IMR-90 (cell line): Measurements from ENCODE around the gene TRA2A. TPM values are rescaled to one million over a fixed set of nuclear protein-coding genes. Genes with fewer than 3 reads are reported as not detected.

ENCODE experiments used
- ATAC-seq: fragments of 200-7000 bp; cut with Tn5 transposase; 2 replicates; pipeline ENCODE4 v1.9.1; 2020; ENCODE audit warnings: low read depth, mild to moderate bottlenecking, moderate library complexity
- BruUV-seq: library from RNA; stranded (reverse); fragments of 400-500 nt; replicated peaks from 2 replicates; lab custom pipeline; 2021; lab: Mats Ljungman, UMichigan
- CTCF ChIA-PET: fragments of 300-600 bp; formaldehyde crosslinking; extraction: SDS; loops from one replicate; lab custom pipeline; 2021; ENCODE audit warnings: antibody characterized with exemption; lab: Yijun Ruan, JAX
- POLR2A ChIA-PET: fragments of 300-600 bp; sonication (Branson Sonifier 250); formaldehyde crosslinking; loops from one replicate; lab custom pipeline; 2022; ENCODE audit warnings: antibody characterized with exemption; ENCODE audit not compliant: unreplicated experiment; lab: Charles Lee
- DNase-seq: peaks from one replicate; pipeline ENCODE4 v3.0.0; 2013
- H2AFZ ChIP-seq: replicated peaks from 2 replicates; pipeline ENCODE3; 2013; ENCODE audit warnings: low read length, mild to moderate bottlenecking; ENCODE audit not compliant: poor library complexity
- H2AK5ac ChIP-seq: 2 replicates; pipeline ENCODE4 v1.6.1; 2013; ENCODE audit warnings: low read depth, low read length, inconsistent platforms
- H2AK9ac ChIP-seq: replicated peaks from 2 replicates; pipeline ENCODE3; 2013; ENCODE audit warnings: mild to moderate bottlenecking, low read depth, low read length, moderate library complexity; ENCODE audit not compliant: poor library complexity
- H2BK120ac ChIP-seq: 2 replicates; pipeline ENCODE4 v1.6.1; 2013; ENCODE audit warnings: low read depth, low read length, inconsistent platforms
- H2BK15ac ChIP-seq: 3 replicates; pipeline ENCODE4 v1.6.1; 2013; ENCODE audit warnings: low read depth, low read length, inconsistent platforms
- H2BK20ac ChIP-seq: 2 replicates; pipeline ENCODE4 v1.6.1; 2013; ENCODE audit warnings: low read depth, mild to moderate bottlenecking, inconsistent platforms, low read length, moderate library complexity
- H2BK5ac ChIP-seq: 2 replicates; pipeline ENCODE4 v1.6.1; 2013; ENCODE audit warnings: mild to moderate bottlenecking, low read depth, low read length, inconsistent platforms; ENCODE audit not compliant: poor library complexity, severe bottlenecking
- H3K14ac ChIP-seq: replicated peaks from 2 replicates; pipeline ENCODE4 v1.6.1; 2013; ENCODE audit warnings: low read depth, low read length, inconsistent platforms
- H3K18ac ChIP-seq: 2 replicates; pipeline ENCODE4 v1.6.1; 2013; ENCODE audit warnings: low read depth, low read length, control low read depth
- H3K23ac ChIP-seq: 2 replicates; pipeline ENCODE4 v1.6.1; 2013; ENCODE audit warnings: low read depth, low read length, inconsistent platforms
- H3K27ac ChIP-seq: 2 replicates; pipeline ENCODE4 v1.5.1; 2013; ENCODE audit warnings: mild to moderate bottlenecking, control low read depth, low read length; ENCODE audit not compliant: insufficient read depth
- H3K27me3 ChIP-seq: 2 replicates; pipeline ENCODE4 v1.6.1; 2013; ENCODE audit warnings: low read length; ENCODE audit not compliant: control insufficient read depth, insufficient read depth
- H3K36me3 ChIP-seq: 2 replicates; pipeline ENCODE4 v1.6.1; 2013; ENCODE audit warnings: low read length, mixed read lengths; ENCODE audit not compliant: control insufficient read depth, insufficient read depth
- H3K4ac ChIP-seq: 2 replicates; pipeline ENCODE4 v1.6.1; 2013; ENCODE audit warnings: low read depth, low read length, inconsistent platforms
- H3K4me1 ChIP-seq: 2 replicates; pipeline ENCODE4 v1.6.1; 2013; ENCODE audit warnings: low read length, mixed read lengths; ENCODE audit not compliant: control insufficient read depth, insufficient read depth
- H3K4me2 ChIP-seq: 2 replicates; pipeline ENCODE4 v1.6.1; 2013; ENCODE audit warnings: low read depth, mild to moderate bottlenecking, control low read depth, low read length, moderate library complexity
- H3K4me3 ChIP-seq: 2 replicates; pipeline ENCODE4 v1.5.1; 2013; ENCODE audit warnings: low read depth, mild to moderate bottlenecking, control low read depth, low read length, moderate library complexity; ENCODE audit not compliant: insufficient read depth
- H3K56ac ChIP-seq: 2 replicates; pipeline ENCODE4 v1.6.1; 2013; ENCODE audit warnings: low read length, inconsistent platforms; ENCODE audit not compliant: insufficient read depth; ENCODE audit errors: extremely low read depth
- H3K79me1 ChIP-seq, 2 experiments: 2 replicates each; pipeline ENCODE4 v1.6.1; 2013; ENCODE audit warnings: low read length in 2 of 2, inconsistent platforms in 1 of 2, low read depth in 1 of 2
- H3K9ac ChIP-seq: 2 replicates; pipeline ENCODE4 v1.6.1; 2013; ENCODE audit warnings: low read depth, low read length, control low read depth
- H3K9me1 ChIP-seq: 2 replicates; pipeline ENCODE4 v1.6.1; 2013; ENCODE audit warnings: low read length, inconsistent platforms; ENCODE audit not compliant: insufficient read depth
- H3K9me3 ChIP-seq: 2 replicates; pipeline ENCODE4 v1.6.1; 2013; ENCODE audit warnings: low read length; ENCODE audit not compliant: control insufficient read depth, insufficient read depth
- H4K20me1 ChIP-seq: 2 replicates; pipeline ENCODE4 v1.6.1; 2013; ENCODE audit warnings: low read length, inconsistent platforms; ENCODE audit not compliant: insufficient read depth
- H4K5ac ChIP-seq: 2 replicates; pipeline ENCODE4 v1.6.1; 2013; ENCODE audit warnings: mild to moderate bottlenecking, low read depth, low read length, control low read depth
- H4K8ac ChIP-seq, 2 experiments: 2 replicates each; pipeline ENCODE4 v1.6.1; 2013; ENCODE audit warnings: low read depth in 2 of 2, low read length in 2 of 2, control low read depth in 1 of 2, inconsistent platforms in 1 of 2
- H4K91ac ChIP-seq: 2 replicates; pipeline ENCODE4 v1.6.1; 2013; ENCODE audit warnings: low read depth, low read length, inconsistent platforms; ENCODE audit not compliant: insufficient read depth
- BHLHE40 ChIP-seq: fragments of 150-350 bp; IDR thresholded peaks from 2 replicates; pipeline ENCODE4 v1.6.1; 2016; ENCODE audit warnings: mild to moderate bottlenecking, low read depth, low read length
- FOS ChIP-seq: fragments of 150-350 bp; IDR thresholded peaks from 2 replicates; pipeline ENCODE4 v1.6.1; 2016; ENCODE audit warnings: low read depth, low read length
- MAZ ChIP-seq: IDR thresholded peaks from 2 replicates; pipeline ENCODE4 v1.6.1; 2012; ENCODE audit warnings: low read depth, mild to moderate bottlenecking, low read length, improper control_type of control experiment, moderate library complexity, borderline replicate concordance
- MXI1 ChIP-seq: IDR thresholded peaks from 2 replicates; pipeline ENCODE4 v1.6.1; 2012; ENCODE audit warnings: low read depth, mild to moderate bottlenecking, low read length, moderate library complexity, borderline replicate concordance
- NFE2L2 ChIP-seq: fragments of 150-350 bp; IDR thresholded peaks from 2 replicates; pipeline ENCODE4 v1.6.1; 2016; ENCODE audit warnings: low read depth, mild to moderate bottlenecking, low read length
- POLR2A ChIP-seq: IDR thresholded peaks from 2 replicates; pipeline ENCODE4 v1.6.1; 2012; ENCODE audit warnings: mild to moderate bottlenecking, low read depth, low read length
- RAD21 ChIP-seq: IDR thresholded peaks from 2 replicates; pipeline ENCODE4 v1.6.1; 2012; ENCODE audit warnings: low read length, improper control_type of control experiment
- RFX5 ChIP-seq: IDR thresholded peaks from 2 replicates; pipeline ENCODE4 v1.8.0; 2012; ENCODE audit warnings: low read depth, mild to moderate bottlenecking, low read length, moderate library complexity
- SMC3 ChIP-seq: fragments of 150-350 bp; IDR thresholded peaks from 2 replicates; pipeline ENCODE4 v1.6.1; 2016; ENCODE audit warnings: low read depth, mild to moderate bottlenecking, antibody characterized with exemption, low read length, moderate library complexity
- WGBS, 2 experiments: methylation state at CpG; one replicate each; pipeline versions ENCODE4 v1.1.5 to v1.1.7; 2013; ENCODE audit warnings: missing lambda C conversion rate in 2 of 2; ENCODE audit not compliant: insufficient read length in 1 of 2; ENCODE audit errors: extremely low coverage in 2 of 2; 5-methylcytosine and 5-hydroxymethylcytosine counted together
- dilution Hi-C: fragments of 300-500 bp; cut with HindIII; formaldehyde crosslinking; loops from one replicate; pipeline ENCODE4 v1.14.3; 2018; ENCODE audit warnings: low sequenced_read_pairs; ENCODE audit not compliant: unreplicated experiment
- in situ Hi-C: fragments of 300-500 bp; cut with MboI; formaldehyde crosslinking; loops from 3 replicates; pipeline ENCODE4 v1.14.3; 2019; ENCODE audit warnings: low sequenced_read_pairs, inconsistent platforms, mixed read lengths
- intact Hi-C: fragments of 100-400 bp; cut with micrococcal nuclease; formaldehyde crosslinking; loops from 2 replicates; pipeline ENCODE4 v1.10.0; 2022
- polyA plus RNA-seq, 3 experiments: library from polyadenylated mRNA; depleted of rRNA; stranded (reverse); fragments of >200 nt; gene quantifications; 2 replicates each; pipeline ENCODE4 v1.2.3, GENCODE V29; 2012; ENCODE audit warnings: low replicate concordance in 1 of 3
- total RNA-seq: library from RNA; depleted of rRNA; stranded (reverse); fragments of >200 nt; gene quantifications from 2 replicates; pipeline ENCODE4 v1.2.3, GENCODE V29; 2012
- TF ChIP-seq, protein P1 (sequence below): fragments of 150-350 bp; IDR thresholded peaks from 2 replicates; pipeline ENCODE4 v1.6.1; 2017; ENCODE audit warnings: mild to moderate bottlenecking, antibody characterized with exemption, low read length, low read depth
- TF ChIP-seq, protein P2 (sequence below): fragments of 150-350 bp; IDR thresholded peaks from 2 replicates; pipeline ENCODE4 v1.6.1; 2016; ENCODE audit warnings: low read depth, mild to moderate bottlenecking, low read length, moderate library complexity, borderline replicate concordance

Gene TRA2A
- total and polyA plus RNA-seq, 2 of the 4 experiments (the other 2 are of a cell fraction): 44.3 to 77.3 TPM

DNA sequence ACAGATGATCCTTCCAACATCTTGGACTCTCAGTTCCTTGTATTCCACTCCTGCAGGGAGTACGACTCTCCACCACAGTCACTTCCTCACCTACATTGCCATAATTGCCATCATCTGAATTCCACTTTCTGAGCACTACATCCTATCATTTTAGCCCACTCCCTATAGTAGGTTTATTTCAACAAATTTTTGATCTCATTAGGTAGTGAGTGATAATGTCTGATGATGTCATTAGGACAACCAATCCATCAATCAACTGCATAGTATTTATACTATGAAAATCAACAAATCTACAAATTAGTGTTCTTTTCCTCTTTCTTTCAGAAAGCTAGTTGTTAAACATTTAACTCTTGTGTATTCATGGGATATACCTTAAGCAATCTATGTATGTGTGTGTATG is 13.7 kb upstream of the TRA2A start:
- Histone ChIP-seq H2BK5ac (no peak overlapping the region), H2BK20ac (no peak overlapping the region), H4K5ac (no peak overlapping the region), H3K4ac (no peak overlapping the region), H2AFZ (no peak overlapping the region), H3K23ac (0 out of 2 replicates have a peak overlapping the region, but pooled peaks have one; percentile 44), H3K9ac (no peak overlapping the region), H3K36me3 (no peaks in the 10 kb centered on the region), H3K9me1 (no peaks in the 10 kb centered on the region), H4K8ac (no peak overlapping the region), H3K27ac (no peak overlapping the region), H4K20me1 (no peaks in the 10 kb centered on the region), H3K4me1 (no peaks in the 10 kb centered on the region), H4K91ac (no peak overlapping the region), H2BK15ac (no peak overlapping the region), H3K4me2 (no peak overlapping the region), H2AK9ac (no peak overlapping the region), H3K79me1 (no peaks in the 10 kb centered on the region), H3K9me3 (no peaks in the 10 kb centered on the region; the same call in 1 of the 2 replicates), H3K18ac (no peak overlapping the region), H3K27me3 (peaks cover 2% of the 10 kb centered on the region; the same call in 1 of the 2 replicates), H3K4me3 (no peak overlapping the region), H3K14ac (no peak overlapping the region), H2AK5ac (no peak overlapping the region), H3K56ac (no peak overlapping the region), H2BK120ac (no peak overlapping the region)
- CTCF ChIA-PET: interaction anchor here (1.0 kb wide), 1 partner anchor 284 kb away, joined by 3 read pairs; no protein-coding TSS in a partner anchor
- TF ChIP-seq POLR2A (no peak), MXI1 (no peak), MAZ (no peak), RAD21 (no peak), FOS (no peak), RFX5 (no peak), BHLHE40 (no peak), SMC3 (no peak), NFE2L2 (no peak)
- TF ChIP-seq, protein P1, sequence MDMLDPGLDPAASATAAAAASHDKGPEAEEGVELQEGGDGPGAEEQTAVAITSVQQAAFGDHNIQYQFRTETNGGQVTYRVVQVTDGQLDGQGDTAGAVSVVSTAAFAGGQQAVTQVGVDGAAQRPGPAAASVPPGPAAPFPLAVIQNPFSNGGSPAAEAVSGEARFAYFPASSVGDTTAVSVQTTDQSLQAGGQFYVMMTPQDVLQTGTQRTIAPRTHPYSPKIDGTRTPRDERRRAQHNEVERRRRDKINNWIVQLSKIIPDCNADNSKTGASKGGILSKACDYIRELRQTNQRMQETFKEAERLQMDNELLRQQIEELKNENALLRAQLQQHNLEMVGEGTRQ: no peak
- TF ChIP-seq, protein P2, sequence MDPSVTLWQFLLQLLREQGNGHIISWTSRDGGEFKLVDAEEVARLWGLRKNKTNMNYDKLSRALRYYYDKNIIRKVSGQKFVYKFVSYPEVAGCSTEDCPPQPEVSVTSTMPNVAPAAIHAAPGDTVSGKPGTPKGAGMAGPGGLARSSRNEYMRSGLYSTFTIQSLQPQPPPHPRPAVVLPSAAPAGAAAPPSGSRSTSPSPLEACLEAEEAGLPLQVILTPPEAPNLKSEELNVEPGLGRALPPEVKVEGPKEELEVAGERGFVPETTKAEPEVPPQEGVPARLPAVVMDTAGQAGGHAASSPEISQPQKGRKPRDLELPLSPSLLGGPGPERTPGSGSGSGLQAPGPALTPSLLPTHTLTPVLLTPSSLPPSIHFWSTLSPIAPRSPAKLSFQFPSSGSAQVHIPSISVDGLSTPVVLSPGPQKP: no peak
- no TSS peak for BruUV-seq
- ATAC-seq (no peak), DNase-seq (no peak)
- POLR2A ChIA-PET: no interaction called here
- in situ Hi-C loops: loop anchor here (25.0 kb wide), 1 partner anchor 1567 kb away; no protein-coding TSS in a partner anchor
- dilution Hi-C loops: no loop called here
- WGBS, 2 experiments: no CpG with 5 or more reads among the region's 1 CpG
- intact Hi-C loops: loop anchor here (2.0 kb wide), 1 partner anchor 273 kb away; no protein-coding TSS in a partner anchor
